Measurements from ENCODE around the gene TTC39B. TPM values are rescaled to one million over a fixed set of nuclear protein-coding genes. Genes with fewer than 3 reads are reported as not detected.

The TTC39B gene
- 7.4 TPM for total RNA-seq (2021; ENCODE audit: unreplicated experiment)
- 2.0 and 3.4 TPM in 2 replicates for polyA plus RNA-seq (2012)
- Bru-seq, nascent RNA = percentile 49 among the genes with signal in this experiment
- BruChase-seq, experiment 1, labeled RNA remaining after a 6-hour chase = percentile 56 among the genes with signal in this experiment
- BruChase-seq, experiment 2, labeled RNA remaining after a 2-hour chase = percentile 54 among the genes with signal in this experiment
- long read RNA-seq, full-length matches to known transcripts = 8 of 13 reads
- long read RNA-seq, partial matches to known transcripts = 1 of 13 reads
- long read RNA-seq, other reads (novel, unspliced or antisense) = 4 of 13 reads

DNA sequence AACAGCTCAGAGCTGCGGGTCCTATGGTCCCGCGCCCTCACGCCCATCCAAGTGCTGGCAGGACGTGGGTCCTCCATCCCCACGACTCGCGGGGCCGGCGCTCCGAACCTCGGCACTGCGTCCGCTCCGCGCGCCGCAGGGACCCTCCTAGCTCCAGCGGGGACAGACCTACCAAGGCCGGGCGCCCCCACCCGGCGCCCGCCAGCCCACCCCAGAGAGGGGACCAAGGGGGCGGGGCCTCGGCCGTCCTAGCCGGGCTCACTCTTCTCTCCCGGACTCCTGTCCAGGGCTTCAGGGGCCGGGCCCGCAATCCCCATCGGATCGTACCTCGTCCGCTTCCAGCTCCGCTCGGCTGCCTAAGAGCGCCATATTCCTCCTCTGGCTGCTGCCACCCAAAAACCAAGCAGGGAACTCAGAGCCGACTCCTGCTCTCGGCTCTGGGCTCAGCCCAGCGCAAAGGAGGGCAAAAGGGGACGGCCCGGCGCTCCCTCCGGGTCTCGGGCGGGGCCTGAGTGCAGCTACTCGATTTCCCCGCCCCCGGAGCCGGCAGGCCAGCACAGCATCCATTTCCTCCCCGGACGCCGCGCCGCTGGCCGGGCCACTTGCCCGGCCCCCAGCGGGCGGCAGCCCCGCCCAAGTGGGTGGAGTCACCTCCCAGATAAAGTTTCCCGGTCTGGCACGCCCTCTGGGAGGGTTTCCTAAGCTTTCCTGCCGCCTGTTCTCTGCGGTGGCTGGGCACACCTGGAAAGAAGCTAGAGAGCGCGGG lies at the start of gene TTC39B:
TSS of gene TTC39B (minus strand) at position 460 of the 766 bp plus-strand sequence. CDS start at position 369, 91 bp downstream.
- peak within 1 kb of the TSS; percentile 93 for H2AFZ ChIP-seq (ENCODE audit: low read depth, low read length, poor library complexity, severe bottlenecking)
- H3K4me3 ChIP-seq (replicated peaks in 1 of 2; ENCODE audit: low read depth in 1 of 2, low read length in 2 of 2) = peak within 1 kb of the TSS; percentile 69 to 74
- H3K27ac ChIP-seq (ENCODE audit: low read depth, low read length) = peak within 1 kb of the TSS; percentile 18; the same call in 1 of the 2 replicates
- H3K4me1 ChIP-seq (ENCODE audit: control insufficient read depth in 1 of 2, insufficient read depth in 2 of 2, low read length in 2 of 2) = peaks cover 5 to 17% of the 10 kb centered on the region in 2 experiments; a peak in 3 of 4 replicates
- ChIA-PET CTCF (interaction anchor here (1.0 to 1.2 kb wide), 5 partner anchors 29 to 300 kb away, joined by 3 to 4 read pairs (median 3); no protein-coding TSS in a partner anchor), POLR2A (no interaction called here), RAD21 (ENCODE audit: low non-redundant PET in 1 of 2, low total read pairs in 2 of 2, uncharacterized antibody in 2 of 2, unreplicated experiment in 2 of 2) (no interaction called here)
- H3K36me3 ChIP-seq (ENCODE audit: control insufficient read depth in 1 of 2, insufficient read depth in 2 of 2, low read length in 2 of 2) = no peaks in the 10 kb centered on the region
- no peaks in the 10 kb centered on the region for H3K79me2 ChIP-seq (ENCODE audit: insufficient read depth, low read length)
- no peaks in the 10 kb centered on the region for H4K20me1 ChIP-seq (ENCODE audit: insufficient read depth)
- peak within 1 kb of the TSS; percentile 66 for H3K9ac ChIP-seq (ENCODE audit: low read length)
- ATAC-seq = peak; percentile 97
- DNase-seq (ENCODE audit: low read depth, low spot score) = peak; percentile 77
- H3K9me3 ChIP-seq (ENCODE audit: control insufficient read depth in 1 of 2, insufficient read depth in 1 of 2, low read depth in 1 of 2, low read length in 2 of 2) = no peaks in the 10 kb centered on the region
- BruUV-seq (replicated peaks) = no TSS peak
- intact Hi-C loops (cut with micrococcal nuclease) = no loop called here
- TF ChIP-seq TCF7L2 (IDR thresholded peaks at IDR 0.05; ENCODE audit: borderline replicate concordance, extremely low read depth, insufficient read depth, insufficient read length) (peak; percentile 28), CBX3 (IDR thresholded peaks at IDR 0.05; ENCODE audit: low read depth) (peak; percentile 5; the same call in 1 of the 2 replicates), YY1 (IDR thresholded peaks at IDR 0.05; ENCODE audit: extremely low read depth, insufficient replicate concordance, low read depth, low read length) (peak; percentile 43), POLR2AphosphoS5 (IDR thresholded peaks at IDR 0.05; ENCODE audit: low read depth, low read length) (peak; percentile 66), RAD21 (IDR thresholded peaks at IDR 0.05; ENCODE audit: low read depth) (no peak), EGR1 (IDR thresholded peaks at IDR 0.05; ENCODE audit: low read depth) (0 out of 2 replicates have a peak, but pooled peaks have one; percentile 52)
- TF ChIP-seq, protein P1, sequence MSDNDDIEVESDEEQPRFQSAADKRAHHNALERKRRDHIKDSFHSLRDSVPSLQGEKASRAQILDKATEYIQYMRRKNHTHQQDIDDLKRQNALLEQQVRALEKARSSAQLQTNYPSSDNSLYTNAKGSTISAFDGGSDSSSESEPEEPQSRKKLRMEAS (IDR thresholded peaks at IDR 0.05) = peak; percentile 73
- TF ChIP-seq, protein P2, sequence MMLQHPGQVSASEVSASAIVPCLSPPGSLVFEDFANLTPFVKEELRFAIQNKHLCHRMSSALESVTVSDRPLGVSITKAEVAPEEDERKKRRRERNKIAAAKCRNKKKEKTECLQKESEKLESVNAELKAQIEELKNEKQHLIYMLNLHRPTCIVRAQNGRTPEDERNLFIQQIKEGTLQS (IDR thresholded peaks at IDR 0.05) = no peak
- no peaks in the 10 kb centered on the region for H3K27me3 ChIP-seq (ENCODE audit: insufficient read depth, low read length)
- H3K9me2 ChIP-seq (ENCODE audit: insufficient read depth) = no peaks in the 10 kb centered on the region
- peak within 1 kb of the TSS; percentile 93 for H3K4me2 ChIP-seq (ENCODE audit: low read length)
